ENCODE measurements around the gene ANKRD33B. TPM values are rescaled to one million over a fixed set of nuclear protein-coding genes. Genes with fewer than 3 reads are reported as not detected.
A peak's percentile ranks its signal among the peaks of the same experiment; 100 is the strongest.

Gene ANKRD33B
- total and polyA plus RNA-seq, 2 experiments from 2014 or later, result 2.9 to 15.4 TPM

DNA sequence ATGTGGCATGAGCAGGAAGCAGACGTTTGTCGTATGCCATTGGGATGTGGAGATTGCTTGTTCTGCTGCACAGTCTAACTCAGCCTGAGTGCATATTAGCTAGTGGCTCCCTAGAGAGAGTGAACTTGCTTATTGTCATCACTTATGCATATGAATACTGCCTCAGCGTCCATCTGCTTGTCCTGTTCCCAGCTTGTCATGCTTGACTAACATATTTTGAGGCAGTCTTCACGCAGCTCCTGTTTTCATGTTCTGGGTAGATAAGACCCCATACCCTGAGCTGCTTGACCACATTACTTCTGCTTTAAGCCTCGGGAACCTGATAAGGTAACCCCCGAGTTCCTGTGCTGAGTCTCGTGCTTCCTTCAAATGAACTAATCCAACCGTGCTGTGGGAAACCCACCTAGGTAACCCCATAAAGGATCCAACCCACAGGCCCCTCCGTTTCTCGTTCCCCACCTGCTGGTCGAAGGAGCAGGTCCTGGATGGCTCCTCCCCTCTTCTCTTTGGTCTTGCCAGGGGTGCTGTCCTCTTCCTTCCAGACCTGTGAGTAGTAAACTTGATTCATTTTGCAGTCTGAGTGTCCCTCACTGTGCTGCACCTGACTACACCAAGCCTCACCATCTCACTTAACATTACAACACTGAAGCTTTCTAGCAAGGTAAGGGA, 25.0 kb downstream of the ANKRD33B start:
- ATAC-seq (peak; percentile 29; the same call in 2 of the 3 replicates), DNase-seq (ENCODE audit: low spot score) (no peak)
- Histone ChIP-seq H3K4me2 (peak overlapping the region; percentile 21; the same call in 1 of the 2 replicates), H4K20me1 (replicated peaks; ENCODE audit: insufficient read depth) (no peaks in the 10 kb centered on the region), H3K4me1 (ENCODE audit: insufficient read depth) (peaks cover 16% of the 10 kb centered on the region), H3K9me2 (ENCODE audit: insufficient read depth) (no peaks in the 10 kb centered on the region), H3K36me3 (ENCODE audit: insufficient read depth) (no peaks in the 10 kb centered on the region; the same call in 1 of the 2 replicates), H2AFZ (no peak overlapping the region), H3K79me2 (replicated peaks; ENCODE audit: insufficient read depth) (no peaks in the 10 kb centered on the region), H3K27ac (ENCODE audit: low read depth) (no peak overlapping the region), H3F3A (replicated peaks; ENCODE audit: low read depth) (no peaks in the 10 kb centered on the region), H3K27me3 (ENCODE audit: insufficient read depth) (no peaks in the 10 kb centered on the region), H3K4me3 (no peak overlapping the region)
- no peak overlapping the region for H3K27ac Mint-ChIP-seq
- H3K9me3 Mint-ChIP-seq, result peaks cover 2% of the 10 kb centered on the region; the same call in 1 of the 3 replicates
- H3K27me3 Mint-ChIP-seq (ENCODE audit: insufficient read depth, low read depth, poor library complexity), result peaks cover 5% of the 10 kb centered on the region
- TF ChIP-seq JUNB (IDR thresholded peaks at IDR 0.05; ENCODE audit: unreplicated experiment), result no peak
- no peak for TF ChIP-seq EZH2 (IDR thresholded peaks at IDR 0.05; ENCODE audit: low read depth, unreplicated experiment)
- TF ChIP-seq, protein P1, sequence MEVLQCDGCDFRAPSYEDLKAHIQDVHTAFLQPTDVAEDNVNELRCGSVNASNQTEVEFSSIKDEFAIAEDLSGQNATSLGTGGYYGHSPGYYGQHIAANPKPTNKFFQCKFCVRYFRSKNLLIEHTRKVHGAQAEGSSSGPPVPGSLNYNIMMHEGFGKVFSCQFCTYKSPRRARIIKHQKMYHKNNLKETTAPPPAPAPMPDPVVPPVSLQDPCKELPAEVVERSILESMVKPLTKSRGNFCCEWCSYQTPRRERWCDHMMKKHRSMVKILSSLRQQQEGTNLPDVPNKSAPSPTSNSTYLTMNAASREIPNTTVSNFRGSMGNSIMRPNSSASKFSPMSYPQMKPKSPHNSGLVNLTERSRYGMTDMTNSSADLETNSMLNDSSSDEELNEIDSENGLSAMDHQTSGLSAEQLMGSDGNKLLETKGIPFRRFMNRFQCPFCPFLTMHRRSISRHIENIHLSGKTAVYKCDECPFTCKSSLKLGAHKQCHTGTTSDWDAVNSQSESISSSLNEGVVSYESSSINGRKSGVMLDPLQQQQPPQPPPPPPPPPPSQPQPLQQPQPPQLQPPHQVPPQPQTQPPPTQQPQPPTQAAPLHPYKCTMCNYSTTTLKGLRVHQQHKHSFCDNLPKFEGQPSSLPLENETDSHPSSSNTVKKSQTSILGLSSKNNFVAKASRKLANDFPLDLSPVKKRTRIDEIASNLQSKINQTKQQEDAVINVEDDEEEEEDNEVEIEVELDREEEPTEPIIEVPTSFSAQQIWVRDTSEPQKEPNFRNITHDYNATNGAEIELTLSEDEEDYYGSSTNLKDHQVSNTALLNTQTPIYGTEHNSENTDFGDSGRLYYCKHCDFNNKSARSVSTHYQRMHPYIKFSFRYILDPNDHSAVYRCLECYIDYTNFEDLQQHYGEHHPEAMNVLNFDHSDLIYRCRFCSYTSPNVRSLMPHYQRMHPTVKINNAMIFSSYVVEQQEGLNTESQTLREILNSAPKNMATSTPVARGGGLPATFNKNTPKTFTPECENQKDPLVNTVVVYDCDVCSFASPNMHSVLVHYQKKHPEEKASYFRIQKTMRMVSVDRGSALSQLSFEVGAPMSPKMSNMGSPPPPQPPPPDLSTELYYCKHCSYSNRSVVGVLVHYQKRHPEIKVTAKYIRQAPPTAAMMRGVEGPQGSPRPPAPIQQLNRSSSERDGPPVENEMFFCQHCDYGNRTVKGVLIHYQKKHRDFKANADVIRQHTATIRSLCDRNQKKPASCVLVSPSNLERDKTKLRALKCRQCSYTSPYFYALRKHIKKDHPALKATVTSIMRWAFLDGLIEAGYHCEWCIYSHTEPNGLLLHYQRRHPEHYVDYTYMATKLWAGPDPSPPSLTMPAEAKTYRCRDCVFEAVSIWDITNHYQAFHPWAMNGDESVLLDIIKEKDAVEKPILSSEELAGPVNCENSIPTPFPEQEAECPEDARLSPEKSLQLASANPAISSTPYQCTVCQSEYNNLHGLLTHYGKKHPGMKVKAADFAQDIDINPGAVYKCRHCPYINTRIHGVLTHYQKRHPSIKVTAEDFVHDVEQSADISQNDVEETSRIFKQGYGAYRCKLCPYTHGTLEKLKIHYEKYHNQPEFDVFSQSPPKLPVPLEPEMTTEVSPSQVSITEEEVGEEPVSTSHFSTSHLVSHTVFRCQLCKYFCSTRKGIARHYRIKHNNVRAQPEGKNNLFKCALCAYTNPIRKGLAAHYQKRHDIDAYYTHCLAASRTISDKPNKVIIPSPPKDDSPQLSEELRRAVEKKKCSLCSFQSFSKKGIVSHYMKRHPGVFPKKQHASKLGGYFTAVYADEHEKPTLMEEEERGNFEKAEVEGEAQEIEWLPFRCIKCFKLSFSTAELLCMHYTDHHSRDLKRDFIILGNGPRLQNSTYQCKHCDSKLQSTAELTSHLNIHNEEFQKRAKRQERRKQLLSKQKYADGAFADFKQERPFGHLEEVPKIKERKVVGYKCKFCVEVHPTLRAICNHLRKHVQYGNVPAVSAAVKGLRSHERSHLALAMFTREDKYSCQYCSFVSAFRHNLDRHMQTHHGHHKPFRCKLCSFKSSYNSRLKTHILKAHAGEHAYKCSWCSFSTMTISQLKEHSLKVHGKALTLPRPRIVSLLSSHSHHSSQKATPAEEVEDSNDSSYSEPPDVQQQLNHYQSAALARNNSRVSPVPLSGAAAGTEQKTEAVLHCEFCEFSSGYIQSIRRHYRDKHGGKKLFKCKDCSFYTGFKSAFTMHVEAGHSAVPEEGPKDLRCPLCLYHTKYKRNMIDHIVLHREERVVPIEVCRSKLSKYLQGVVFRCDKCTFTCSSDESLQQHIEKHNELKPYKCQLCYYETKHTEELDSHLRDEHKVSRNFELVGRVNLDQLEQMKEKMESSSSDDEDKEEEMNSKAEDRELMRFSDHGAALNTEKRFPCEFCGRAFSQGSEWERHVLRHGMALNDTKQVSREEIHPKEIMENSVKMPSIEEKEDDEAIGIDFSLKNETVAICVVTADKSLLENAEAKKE (CRISPR knock-in tag; IDR thresholded peaks at IDR 0.05), result no peak
- TF ChIP-seq, protein P2, sequence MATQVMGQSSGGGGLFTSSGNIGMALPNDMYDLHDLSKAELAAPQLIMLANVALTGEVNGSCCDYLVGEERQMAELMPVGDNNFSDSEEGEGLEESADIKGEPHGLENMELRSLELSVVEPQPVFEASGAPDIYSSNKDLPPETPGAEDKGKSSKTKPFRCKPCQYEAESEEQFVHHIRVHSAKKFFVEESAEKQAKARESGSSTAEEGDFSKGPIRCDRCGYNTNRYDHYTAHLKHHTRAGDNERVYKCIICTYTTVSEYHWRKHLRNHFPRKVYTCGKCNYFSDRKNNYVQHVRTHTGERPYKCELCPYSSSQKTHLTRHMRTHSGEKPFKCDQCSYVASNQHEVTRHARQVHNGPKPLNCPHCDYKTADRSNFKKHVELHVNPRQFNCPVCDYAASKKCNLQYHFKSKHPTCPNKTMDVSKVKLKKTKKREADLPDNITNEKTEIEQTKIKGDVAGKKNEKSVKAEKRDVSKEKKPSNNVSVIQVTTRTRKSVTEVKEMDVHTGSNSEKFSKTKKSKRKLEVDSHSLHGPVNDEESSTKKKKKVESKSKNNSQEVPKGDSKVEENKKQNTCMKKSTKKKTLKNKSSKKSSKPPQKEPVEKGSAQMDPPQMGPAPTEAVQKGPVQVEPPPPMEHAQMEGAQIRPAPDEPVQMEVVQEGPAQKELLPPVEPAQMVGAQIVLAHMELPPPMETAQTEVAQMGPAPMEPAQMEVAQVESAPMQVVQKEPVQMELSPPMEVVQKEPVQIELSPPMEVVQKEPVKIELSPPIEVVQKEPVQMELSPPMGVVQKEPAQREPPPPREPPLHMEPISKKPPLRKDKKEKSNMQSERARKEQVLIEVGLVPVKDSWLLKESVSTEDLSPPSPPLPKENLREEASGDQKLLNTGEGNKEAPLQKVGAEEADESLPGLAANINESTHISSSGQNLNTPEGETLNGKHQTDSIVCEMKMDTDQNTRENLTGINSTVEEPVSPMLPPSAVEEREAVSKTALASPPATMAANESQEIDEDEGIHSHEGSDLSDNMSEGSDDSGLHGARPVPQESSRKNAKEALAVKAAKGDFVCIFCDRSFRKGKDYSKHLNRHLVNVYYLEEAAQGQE (IDR thresholded peaks at IDR 0.05; ENCODE audit: unreplicated experiment), result no peak
- TF ChIP-seq ZNF114 (CRISPR knock-in tag; IDR thresholded peaks at IDR 0.05), result no peak
- TF ChIP-seq, protein P3, sequence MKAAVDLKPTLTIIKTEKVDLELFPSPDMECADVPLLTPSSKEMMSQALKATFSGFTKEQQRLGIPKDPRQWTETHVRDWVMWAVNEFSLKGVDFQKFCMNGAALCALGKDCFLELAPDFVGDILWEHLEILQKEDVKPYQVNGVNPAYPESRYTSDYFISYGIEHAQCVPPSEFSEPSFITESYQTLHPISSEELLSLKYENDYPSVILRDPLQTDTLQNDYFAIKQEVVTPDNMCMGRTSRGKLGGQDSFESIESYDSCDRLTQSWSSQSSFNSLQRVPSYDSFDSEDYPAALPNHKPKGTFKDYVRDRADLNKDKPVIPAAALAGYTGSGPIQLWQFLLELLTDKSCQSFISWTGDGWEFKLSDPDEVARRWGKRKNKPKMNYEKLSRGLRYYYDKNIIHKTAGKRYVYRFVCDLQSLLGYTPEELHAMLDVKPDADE (IDR thresholded peaks at IDR 0.05), result no peak
- TF ChIP-seq POLR2AphosphoS5 (IDR thresholded peaks at IDR 0.05; ENCODE audit: low read depth), result no peak
- no peak for TF ChIP-seq ZNF331 (CRISPR knock-in tag; IDR thresholded peaks at IDR 0.05; ENCODE audit: low read depth)
- TF ChIP-seq, protein P4, sequence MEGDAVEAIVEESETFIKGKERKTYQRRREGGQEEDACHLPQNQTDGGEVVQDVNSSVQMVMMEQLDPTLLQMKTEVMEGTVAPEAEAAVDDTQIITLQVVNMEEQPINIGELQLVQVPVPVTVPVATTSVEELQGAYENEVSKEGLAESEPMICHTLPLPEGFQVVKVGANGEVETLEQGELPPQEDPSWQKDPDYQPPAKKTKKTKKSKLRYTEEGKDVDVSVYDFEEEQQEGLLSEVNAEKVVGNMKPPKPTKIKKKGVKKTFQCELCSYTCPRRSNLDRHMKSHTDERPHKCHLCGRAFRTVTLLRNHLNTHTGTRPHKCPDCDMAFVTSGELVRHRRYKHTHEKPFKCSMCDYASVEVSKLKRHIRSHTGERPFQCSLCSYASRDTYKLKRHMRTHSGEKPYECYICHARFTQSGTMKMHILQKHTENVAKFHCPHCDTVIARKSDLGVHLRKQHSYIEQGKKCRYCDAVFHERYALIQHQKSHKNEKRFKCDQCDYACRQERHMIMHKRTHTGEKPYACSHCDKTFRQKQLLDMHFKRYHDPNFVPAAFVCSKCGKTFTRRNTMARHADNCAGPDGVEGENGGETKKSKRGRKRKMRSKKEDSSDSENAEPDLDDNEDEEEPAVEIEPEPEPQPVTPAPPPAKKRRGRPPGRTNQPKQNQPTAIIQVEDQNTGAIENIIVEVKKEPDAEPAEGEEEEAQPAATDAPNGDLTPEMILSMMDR (conservative IDR thresholded peaks at IDR 0.05; ENCODE audit: low read depth in 2 of 2), result no peak
- no peak for TF ChIP-seq CREB1 (CRISPR knock-in tag; IDR thresholded peaks at IDR 0.05; ENCODE audit: low read depth)
- no peak for TF ChIP-seq STAT1 (IDR thresholded peaks at IDR 0.05; ENCODE audit: unreplicated experiment)
- TF ChIP-seq EZH2phosphoT487 (IDR thresholded peaks at IDR 0.05; ENCODE audit: unreplicated experiment), result no peak
- no peak for TF ChIP-seq NANOG (IDR thresholded peaks at IDR 0.05; ENCODE audit: borderline replicate concordance)
- no peak overlapping the region; the same call in 2 of the 3 replicates for H3K4me3 Mint-ChIP-seq
- peaks cover 41% of the 10 kb centered on the region for H3K4me1 Mint-ChIP-seq
- peaks cover 4% of the 10 kb centered on the region; the same call in 1 of the 3 replicates for H3K36me3 Mint-ChIP-seq (ENCODE audit: low read depth)

Data from GM23338 (cell line).